Cardiac muscle cell (in vitro differentiated cells and primary cell): ENCODE results near the gene IFIH1. TPM values are rescaled to one million over a fixed set of nuclear protein-coding genes. Genes with fewer than 3 reads are reported as not detected.
A peak's percentile ranks its signal among the peaks of the same experiment; 100 is the strongest.

Experiments
- DNase-seq, 2 donors: peaks; one replicate each; pipeline versions ENCODE4 v3.0.0 to v3.0.0-alpha.2; 2010 to 2017; ENCODE audit warnings: low read depth in 1 of 2, low spot score in 1 of 2
- H3K27ac ChIP-seq: fragments of 200-600 bp; sonication (generic); 2 replicates; pipeline ENCODE4 v1.5.1; 2016
- H3K27me3 ChIP-seq: fragments of 200-600 bp; sonication (generic); 2 replicates; pipeline ENCODE4 v1.6.0; 2016; ENCODE audit warnings: control low read depth
- H3K36me3 ChIP-seq: fragments of 200-600 bp; sonication (generic); 2 replicates; pipeline ENCODE4 v1.5.1; 2016; ENCODE audit warnings: control low read depth
- H3K4me1 ChIP-seq: fragments of 200-600 bp; sonication (generic); 2 replicates; pipeline ENCODE4 v1.8.1; 2017; ENCODE audit warnings: low read depth, mild to moderate bottlenecking, mixed run types
- H3K4me3 ChIP-seq: fragments of 200-600 bp; sonication (generic); 2 replicates; pipeline ENCODE4 v1.5.1; 2016; ENCODE audit warnings: mild to moderate bottlenecking
- H3K9me3 ChIP-seq: fragments of 200-600 bp; sonication (generic); 2 replicates; pipeline ENCODE4 v1.5.1; 2017; ENCODE audit warnings: low read depth, mild to moderate bottlenecking, control low read depth
- CTCF ChIP-seq: IDR thresholded peaks from 2 replicates; pipeline ENCODE4 v1.5.1; 2012; ENCODE audit warnings: low read depth, mild to moderate bottlenecking, low read length
- polyA plus RNA-seq: library from polyadenylated mRNA; unstranded; fragments of >200 nt; fragmentation: Nextera tagmentation; extraction: Ambion mirVana; gene quantifications from 2 replicates; pipeline ENCODE4 v1.2.1, GENCODE V29; 2016
- total RNA-seq: library from RNA; depleted of rRNA; stranded (reverse); fragments of >200 nt; gene quantifications from 2 replicates; pipeline ENCODE4 v1.2.3, GENCODE V29; 2016

IFIH1 gene
- total and polyA plus RNA-seq, 2 experiments from 2014 or later, result 0.06 to 0.88 TPM

GRCh38 chr2:162266460-162266760, 52.1 kb downstream of the IFIH1 start:
- no peaks in the 10 kb centered on the region for H3K4me1 ChIP-seq
- no peaks in the 10 kb centered on the region for H3K27me3 ChIP-seq
- TF ChIP-seq CTCF, result peak; percentile 29
- no peaks in the 10 kb centered on the region for H3K36me3 ChIP-seq
- no peak overlapping the region for H3K27ac ChIP-seq
- peak in 1 of 2 donors; percentile 60 for DNase-seq
- no peaks in the 10 kb centered on the region for H3K9me3 ChIP-seq
- no peak overlapping the region for H3K4me3 ChIP-seq

DNA sequence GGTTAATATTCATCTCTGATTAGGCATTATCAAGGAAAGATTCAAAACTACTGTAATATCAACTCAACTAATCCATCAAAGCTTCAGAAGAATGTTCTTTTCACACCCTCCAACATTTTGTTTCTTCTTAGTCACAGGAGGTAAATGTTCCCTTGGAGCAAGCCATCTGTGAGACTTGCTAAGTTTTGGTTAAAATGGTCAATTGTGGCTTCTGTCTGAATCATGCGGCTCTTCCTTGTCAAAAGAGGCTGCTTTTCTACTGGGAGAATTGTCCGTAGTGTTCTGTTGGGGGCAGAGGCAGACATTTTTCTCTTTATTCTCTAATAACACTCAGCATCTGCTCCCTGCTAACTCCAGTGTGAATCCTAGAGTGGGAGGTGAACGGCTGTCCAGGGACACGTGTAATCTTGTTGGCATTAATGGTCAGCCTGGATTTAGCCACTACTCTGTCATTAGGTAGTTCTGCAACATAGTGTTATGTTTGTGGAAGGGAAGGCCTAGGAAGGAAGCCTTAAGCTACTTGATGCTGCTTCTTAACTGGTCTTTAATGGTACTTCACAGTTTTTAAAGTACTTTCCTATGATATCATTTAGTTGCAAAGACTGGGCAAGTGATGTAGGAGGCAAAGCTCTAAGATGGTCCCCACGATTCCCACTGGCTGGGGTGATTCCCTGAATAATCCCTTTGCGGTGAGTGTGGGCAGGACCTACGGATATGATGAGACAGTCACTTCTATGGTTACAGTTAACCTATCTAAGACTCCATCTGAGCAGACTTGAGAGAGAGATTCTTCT, 52.6 kb downstream of the IFIH1 start:
- Histone ChIP-seq H3K4me1 (no peaks in the 10 kb centered on the region), H3K4me3 (no peak overlapping the region), H3K27me3 (no peaks in the 10 kb centered on the region), H3K36me3 (no peaks in the 10 kb centered on the region), H3K27ac (no peak overlapping the region), H3K9me3 (no peaks in the 10 kb centered on the region)
- DNase-seq, result no peak
- TF ChIP-seq CTCF, result no peak

GRCh38 chr2:162261032-162261945, 57.2 kb downstream of the IFIH1 start:
- Histone ChIP-seq H3K9me3 (no peaks in the 10 kb centered on the region), H3K27ac (no peak overlapping the region), H3K4me3 (no peak overlapping the region), H3K27me3 (no peaks in the 10 kb centered on the region), H3K36me3 (no peaks in the 10 kb centered on the region), H3K4me1 (no peaks in the 10 kb centered on the region)
- DNase-seq, result peak in 1 of 2 donors; percentile 82
- no peak for TF ChIP-seq CTCF

DNA sequence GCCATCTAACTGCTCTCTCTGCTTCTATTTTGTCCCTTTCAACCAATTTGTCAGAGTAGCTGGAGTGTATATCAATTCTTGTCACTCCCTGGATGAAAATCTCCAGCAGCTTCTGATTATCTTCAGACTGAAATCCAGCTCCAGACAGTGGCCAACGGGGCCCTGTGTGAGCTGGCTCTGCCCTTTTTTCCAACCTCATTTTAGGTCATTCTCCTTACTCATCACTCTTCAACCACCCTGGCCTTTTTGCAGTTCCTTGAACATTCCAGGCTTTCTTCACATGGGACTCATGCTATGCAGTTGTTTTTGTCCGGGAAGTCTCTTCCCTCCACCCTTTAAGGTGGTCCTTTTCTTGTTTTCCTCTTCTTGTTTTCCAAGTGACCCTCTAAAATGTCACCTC, 59.8 kb downstream of the IFIH1 start:
- no peaks in the 10 kb centered on the region for H3K4me1 ChIP-seq
- DNase-seq, result peak in 1 of 2 donors; percentile 44
- no peaks in the 10 kb centered on the region for H3K9me3 ChIP-seq
- no peak overlapping the region for H3K4me3 ChIP-seq
- H3K36me3 ChIP-seq, result no peaks in the 10 kb centered on the region
- H3K27me3 ChIP-seq, result no peaks in the 10 kb centered on the region
- H3K27ac ChIP-seq, result no peak overlapping the region
- TF ChIP-seq CTCF, result no peak

DNA sequence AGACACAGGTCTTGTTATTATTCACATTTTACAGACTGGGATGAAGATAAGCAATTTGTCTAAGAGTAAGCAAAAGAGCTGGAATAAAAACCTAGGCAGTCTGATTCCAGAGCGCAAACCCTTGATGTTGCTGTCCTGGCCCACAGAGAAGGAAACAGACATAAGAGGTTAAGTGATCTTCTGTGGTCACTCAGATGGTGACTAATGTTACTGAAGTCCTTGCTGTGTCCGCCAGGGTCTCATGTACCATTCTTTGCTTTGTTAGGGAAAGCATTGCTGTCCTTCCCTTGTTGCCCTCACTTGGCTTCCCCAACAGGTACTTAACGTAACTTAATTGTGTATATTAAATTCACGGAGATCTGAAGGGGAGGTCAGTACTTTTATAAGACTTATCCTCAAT, 60.3 kb downstream of the IFIH1 start:
- no peak for DNase-seq
- H3K9me3 ChIP-seq, result no peaks in the 10 kb centered on the region
- H3K4me3 ChIP-seq, result no peak overlapping the region
- no peak for TF ChIP-seq CTCF
- H3K27ac ChIP-seq, result no peak overlapping the region
- H3K4me1 ChIP-seq, result no peaks in the 10 kb centered on the region
- H3K36me3 ChIP-seq, result no peaks in the 10 kb centered on the region
- H3K27me3 ChIP-seq, result no peaks in the 10 kb centered on the region
